HUES64 (cell line): Measurements from ENCODE around the gene ZXDC.

Source experiments
- H3K27ac ChIP-seq: 2 replicates; pipeline ENCODE4 v1.7.0; 2013; ENCODE audit warnings: low read depth, low read length, inconsistent platforms
- H3K27me3 ChIP-seq: 2 replicates; pipeline ENCODE4 v1.6.1; 2013; ENCODE audit warnings: mild to moderate bottlenecking, low read length; ENCODE audit not compliant: insufficient read depth
- H3K36me3 ChIP-seq: 2 replicates; pipeline ENCODE4 v1.6.1; 2013; ENCODE audit warnings: mild to moderate bottlenecking, low read length; ENCODE audit not compliant: insufficient read depth
- H3K4me1 ChIP-seq: 2 replicates; pipeline ENCODE4 v1.6.1; 2013; ENCODE audit warnings: mild to moderate bottlenecking, low read length, moderate library complexity; ENCODE audit not compliant: insufficient read depth
- H3K4me3 ChIP-seq: 2 replicates; pipeline ENCODE4 v1.5.1; 2013; ENCODE audit warnings: mild to moderate bottlenecking, low read length, moderate library complexity
- H3K9ac ChIP-seq: 2 replicates; pipeline ENCODE4 v1.6.1; 2013; ENCODE audit warnings: mild to moderate bottlenecking, low read depth, low read length
- H3K9me3 ChIP-seq: 2 replicates; pipeline ENCODE4 v1.6.1; 2013; ENCODE audit warnings: low read depth, low read length; ENCODE audit not compliant: insufficient read depth
- WGBS: fragments of 150-250, 120-280 bp; methylation state at CpG from one replicate; pipeline ENCODE4 v1.1.7; 2013; ENCODE audit warnings: missing lambda C conversion rate; 5-methylcytosine and 5-hydroxymethylcytosine counted together

Gene ZXDC

GRCh38 chr3:126487151-126487771, 11.6 kb upstream of the ZXDC start:
- H3K27me3 ChIP-seq = no peaks in the 10 kb centered on the region
- 80% methylated on average over 17 of the region's 17 CpGs for WGBS
- H3K4me3 ChIP-seq = no peak overlapping the region
- H3K27ac ChIP-seq = no peak overlapping the region
- no peak overlapping the region for H3K9ac ChIP-seq
- no peaks in the 10 kb centered on the region for H3K36me3 ChIP-seq
- H3K9me3 ChIP-seq = no peaks in the 10 kb centered on the region
- peaks cover 18% of the 10 kb centered on the region for H3K4me1 ChIP-seq

GRCh38 chr3:126486360-126486847, 10.7 kb upstream of the ZXDC start:
- Histone ChIP-seq H3K27ac (no peak overlapping the region), H3K36me3 (no peaks in the 10 kb centered on the region), H3K9ac (no peak overlapping the region), H3K9me3 (no peaks in the 10 kb centered on the region), H3K27me3 (no peaks in the 10 kb centered on the region), H3K4me3 (no peak overlapping the region), H3K4me1 (peaks cover 18% of the 10 kb centered on the region)
- 94% methylated on average over 14 of the region's 14 CpGs for whole genome bisulfite sequencing

- Histone ChIP-seq H3K4me3 (no peak overlapping the region), H3K4me1 (peaks cover 18% of the 10 kb centered on the region), H3K9ac (no peak overlapping the region), H3K27ac (no peak overlapping the region), H3K36me3 (no peaks in the 10 kb centered on the region), H3K9me3 (no peaks in the 10 kb centered on the region), H3K27me3 (no peaks in the 10 kb centered on the region)
- WGBS = 98% methylated on average over 9 of the region's 9 CpGs
Measured at GRCh38 chr3:126485956-126486355, 10.3 kb upstream of the ZXDC start.

- Histone ChIP-seq H3K36me3 (no peaks in the 10 kb centered on the region), H3K4me3 (no peak overlapping the region), H3K9me3 (no peaks in the 10 kb centered on the region), H3K27ac (peak overlapping the region; percentile 31), H3K4me1 (peaks cover 18% of the 10 kb centered on the region), H3K9ac (no peak overlapping the region), H3K27me3 (no peaks in the 10 kb centered on the region)
- 57% methylated on average over 7 of the region's 8 CpGs for WGBS
Measured at GRCh38 chr3:126485176-126485897, 9.6 kb upstream of the ZXDC start.

DNA sequence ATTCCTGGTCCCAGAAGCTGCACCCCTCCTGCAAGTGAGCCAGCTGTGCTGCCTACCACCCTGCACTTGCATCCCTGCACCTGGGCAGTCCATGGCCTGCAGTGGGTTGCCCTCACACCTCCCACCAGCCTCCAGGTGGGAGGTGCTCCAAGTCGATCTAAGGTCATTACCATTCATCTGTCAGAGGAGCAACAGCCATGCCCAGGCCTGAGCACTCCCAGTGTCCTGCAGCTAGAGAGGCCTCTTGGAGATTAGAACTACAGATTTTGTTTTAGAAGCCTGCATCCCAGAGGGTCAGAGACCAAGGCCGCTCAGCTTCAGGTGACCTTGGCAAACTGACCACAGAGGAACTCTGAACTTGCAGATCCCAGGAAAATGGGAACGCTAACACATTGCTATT, 9.0 kb upstream of the ZXDC start:
- no peak overlapping the region for H3K9ac ChIP-seq
- peaks cover 18% of the 10 kb centered on the region for H3K4me1 ChIP-seq
- 56% methylated on average over 3 of the region's 3 CpGs for WGBS
- H3K36me3 ChIP-seq = no peaks in the 10 kb centered on the region
- no peaks in the 10 kb centered on the region for H3K9me3 ChIP-seq
- H3K27ac ChIP-seq = peak overlapping the region; percentile 31
- H3K4me3 ChIP-seq = no peak overlapping the region
- H3K27me3 ChIP-seq = no peaks in the 10 kb centered on the region

- no peak overlapping the region for H3K27ac ChIP-seq
- H3K36me3 ChIP-seq = no peaks in the 10 kb centered on the region
- no peak overlapping the region for H3K4me3 ChIP-seq
- no peaks in the 10 kb centered on the region for H3K27me3 ChIP-seq
- H3K9ac ChIP-seq = no peak overlapping the region
- WGBS = 80% methylated on average over 3 of the region's 3 CpGs
- H3K9me3 ChIP-seq = no peaks in the 10 kb centered on the region
- H3K4me1 ChIP-seq = peaks cover 18% of the 10 kb centered on the region
Measured at GRCh38 chr3:126484148-126484547, 8.5 kb upstream of the ZXDC start.

DNA sequence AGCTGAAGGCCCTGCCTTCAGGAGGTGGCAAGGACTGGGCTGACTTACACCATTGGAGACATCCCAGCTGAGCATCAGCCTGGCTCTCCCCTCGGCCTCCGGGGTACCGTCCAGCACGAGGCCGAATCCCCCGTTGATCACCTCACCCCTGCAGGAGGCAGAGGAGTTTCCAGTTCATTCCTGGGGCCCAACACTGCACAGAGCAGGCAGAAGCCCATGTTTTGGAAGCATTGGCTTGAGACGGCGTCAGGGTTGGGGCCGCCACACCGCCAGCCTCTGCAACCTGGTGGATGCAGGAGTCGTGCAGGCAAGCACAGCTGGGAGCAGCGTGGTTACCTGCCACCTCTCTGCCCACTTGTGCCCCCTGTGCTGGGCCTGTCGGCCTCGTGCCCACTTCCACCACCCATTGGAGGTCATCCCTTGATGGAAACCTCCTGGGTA, 7.7 kb upstream of the ZXDC start:
- 91% methylated on average over 14 of the region's 14 CpGs for WGBS

DNA sequence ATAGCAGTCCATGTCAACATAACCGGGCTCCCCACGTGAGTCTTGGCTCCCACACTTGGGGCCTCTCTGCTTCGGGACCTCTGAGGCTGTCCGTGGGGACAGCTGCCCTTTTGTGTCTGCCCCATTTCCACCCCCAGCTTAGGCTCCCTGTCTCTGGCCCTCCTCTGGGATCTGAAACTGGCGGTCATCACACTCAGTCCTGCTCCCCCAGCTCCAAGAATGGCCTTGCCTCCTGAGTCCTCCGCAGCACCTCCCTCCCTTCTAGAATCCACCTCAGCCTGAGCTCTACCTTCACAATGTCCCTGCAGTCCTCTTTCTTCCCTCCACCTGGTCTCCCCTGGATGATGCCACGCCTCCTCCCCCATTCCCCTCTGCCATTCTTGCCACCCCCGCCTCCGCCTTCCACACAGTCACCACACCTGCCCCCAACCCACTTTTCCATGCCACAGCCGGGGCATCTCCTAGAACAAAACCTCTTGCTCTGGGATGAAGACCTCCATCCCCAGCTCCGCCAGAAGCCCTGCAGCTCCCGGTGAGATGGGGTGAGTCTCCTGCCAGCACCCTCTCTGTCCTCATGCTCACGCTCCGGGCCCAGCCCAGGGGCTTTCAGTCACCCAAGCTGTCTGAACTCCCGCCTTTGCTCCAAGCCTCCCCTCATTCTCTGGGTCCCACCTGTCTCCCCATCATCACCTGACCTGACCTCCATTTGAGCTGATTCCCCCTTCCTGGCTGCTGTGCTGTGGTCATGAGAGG, 7.0 kb upstream of the ZXDC start:
- H3K36me3 ChIP-seq = no peaks in the 10 kb centered on the region
- H3K9me3 ChIP-seq = no peaks in the 10 kb centered on the region
- 85% methylated on average over 15 of the region's 15 CpGs for WGBS
- H3K27me3 ChIP-seq = no peaks in the 10 kb centered on the region
- H3K9ac ChIP-seq = no peak overlapping the region
- no peak overlapping the region for H3K27ac ChIP-seq
- peaks cover 18% of the 10 kb centered on the region for H3K4me1 ChIP-seq
- H3K4me3 ChIP-seq = no peak overlapping the region

More for the DNA sequence above, 7.7 kb upstream of the ZXDC start:
- Histone ChIP-seq H3K4me1 (peaks cover 18% of the 10 kb centered on the region), H3K4me3 (no peak overlapping the region), H3K9ac (no peak overlapping the region), H3K36me3 (no peaks in the 10 kb centered on the region), H3K27ac (no peak overlapping the region), H3K9me3 (no peaks in the 10 kb centered on the region), H3K27me3 (no peaks in the 10 kb centered on the region)

GRCh38 chr3:126481808-126482502, 6.3 kb upstream of the ZXDC start:
- no peaks in the 10 kb centered on the region for H3K9me3 ChIP-seq
- H3K9ac ChIP-seq = no peak overlapping the region
- 93% methylated on average over 16 of the region's 16 CpGs for WGBS
- no peak overlapping the region for H3K4me3 ChIP-seq
- no peaks in the 10 kb centered on the region for H3K27me3 ChIP-seq
- no peak overlapping the region for H3K27ac ChIP-seq
- H3K4me1 ChIP-seq = peaks cover 23% of the 10 kb centered on the region
- H3K36me3 ChIP-seq = no peaks in the 10 kb centered on the region

DNA sequence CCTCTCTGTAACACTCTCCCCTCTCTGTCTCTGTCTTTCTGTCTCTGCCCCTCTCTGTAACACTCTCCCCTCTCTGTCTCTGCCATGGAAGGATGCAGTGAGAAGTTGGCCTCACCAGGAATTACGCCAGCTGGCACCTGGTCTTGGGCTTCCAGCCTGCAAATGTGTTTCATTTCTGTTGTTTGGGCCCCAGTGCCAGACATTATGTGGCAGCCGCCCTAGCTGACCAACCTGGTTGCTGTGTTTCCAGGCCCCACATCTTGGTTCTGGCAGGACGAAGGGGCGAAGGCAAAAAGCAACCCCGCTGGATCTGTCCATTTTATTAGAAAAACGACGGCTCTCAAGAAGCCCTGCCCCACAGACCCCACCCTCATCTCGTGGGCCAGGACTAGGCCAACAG, 5.2 kb upstream of the ZXDC start:
- Histone ChIP-seq H3K27ac (no peak overlapping the region), H3K36me3 (no peaks in the 10 kb centered on the region), H3K4me1 (peaks cover 26% of the 10 kb centered on the region), H3K9me3 (no peaks in the 10 kb centered on the region), H3K27me3 (no peaks in the 10 kb centered on the region), H3K4me3 (no peak overlapping the region), H3K9ac (0 out of 2 replicates have a peak overlapping the region, but pooled peaks have one; percentile 29)
- 90% methylated on average over 8 of the region's 8 CpGs for WGBS

DNA sequence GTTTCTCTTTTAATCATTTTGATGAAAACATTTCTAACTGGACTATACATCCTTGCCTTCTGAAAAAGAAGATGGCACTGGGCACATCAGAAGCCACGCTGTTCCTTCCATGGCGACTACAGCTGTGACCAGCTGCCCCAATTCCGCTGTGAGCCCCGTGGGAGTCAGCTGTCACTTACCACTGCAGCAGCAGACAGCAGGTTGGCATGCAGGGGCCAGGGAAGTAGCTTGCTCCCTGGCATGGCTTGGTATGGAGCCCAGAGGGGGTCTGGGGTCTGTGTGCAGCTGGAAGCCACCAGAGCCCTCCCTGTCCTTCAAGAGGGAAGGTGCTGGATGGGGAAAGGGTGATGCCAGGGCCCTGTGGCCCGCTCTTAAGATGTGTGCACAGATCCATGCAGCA, 4.5 kb upstream of the ZXDC start:
- Histone ChIP-seq H3K4me1 (peaks cover 19% of the 10 kb centered on the region), H3K27me3 (no peaks in the 10 kb centered on the region), H3K4me3 (no peak overlapping the region), H3K9me3 (no peaks in the 10 kb centered on the region), H3K36me3 (no peaks in the 10 kb centered on the region), H3K27ac (no peak overlapping the region), H3K9ac (no peak overlapping the region)
- 92% methylated on average over 5 of the region's 5 CpGs for WGBS
